H54 (cell line): Measurements from ENCODE around the gene KCNJ9.

Source experiments
- DNase-seq: peaks from one replicate; pipeline ENCODE4 v3.0.0; 2011; ENCODE audit warnings: low spot score, mixed read lengths; ENCODE audit not compliant: insufficient read length
- FAIRE-seq: peaks from 3 replicates; lab custom pipeline; 2011; peaks lifted over from hg19 to GRCh38; lab: Jason Lieb, UNC
- POLR2A ChIP-seq: IDR thresholded peaks from 2 replicates; pipeline ENCODE4 v1.6.1; 2011; ENCODE audit warnings: low read depth, mild to moderate bottlenecking, low read length

KCNJ9 gene

DNA sequence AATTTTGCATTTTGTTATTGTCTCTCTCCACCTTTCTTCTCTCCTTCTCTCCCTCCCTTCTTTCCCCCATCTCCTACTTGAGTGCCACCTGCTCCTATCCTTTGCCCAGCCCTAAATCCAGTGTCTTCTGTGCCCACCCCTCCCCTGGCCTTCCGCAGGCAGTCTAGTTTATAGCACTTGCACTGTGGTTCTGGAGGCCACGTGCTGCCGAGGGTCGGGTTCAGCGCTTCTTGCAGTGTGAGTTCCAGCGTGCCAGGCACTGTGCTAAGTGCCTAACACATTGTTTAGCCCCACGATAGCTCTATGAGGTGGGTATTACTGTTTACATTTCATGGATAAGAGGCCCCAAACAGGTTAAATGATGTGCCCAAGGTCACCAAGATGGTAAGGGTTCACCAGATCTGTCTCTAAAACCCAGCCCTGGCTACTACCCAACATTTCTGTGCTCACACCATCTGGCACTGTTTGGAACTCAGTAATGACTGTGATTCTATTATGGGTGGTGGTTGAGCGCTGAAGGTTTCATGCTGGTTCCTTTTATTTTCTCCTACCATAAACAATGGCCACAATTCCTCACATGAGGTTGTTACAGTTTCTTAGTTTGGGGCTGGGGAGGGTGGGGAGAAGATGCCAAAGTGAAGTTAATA is 56.0 kb downstream of the KCNJ9 start:
- no peak for TF ChIP-seq POLR2A
- FAIRE-seq (no peak), DNase-seq (no peak)

DNA sequence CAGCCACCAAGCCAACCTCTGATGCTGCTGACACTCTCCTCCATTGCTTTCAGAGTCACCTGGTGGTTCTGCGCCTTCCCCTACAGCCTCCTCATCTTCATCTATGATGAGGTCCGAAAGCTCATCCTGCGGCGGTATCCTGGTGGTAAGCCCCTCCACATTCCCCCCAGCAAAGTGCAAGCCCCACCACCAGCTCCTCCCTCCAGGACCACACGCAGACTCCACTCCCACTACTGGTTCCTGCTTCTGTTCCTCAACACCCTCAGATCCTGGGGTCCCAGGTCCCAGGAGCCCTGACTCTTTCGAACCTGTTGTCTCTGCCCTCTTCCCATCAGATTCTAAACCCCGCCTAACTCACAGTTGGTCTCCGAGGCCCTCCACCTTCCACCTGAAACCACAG is 58.5 kb downstream of the KCNJ9 start:
- FAIRE-seq (no peak), DNase-seq (no peak)
- no peak for TF ChIP-seq POLR2A
